Activated CD4-positive, alpha-beta memory T cell treated with anti-CD3 and anti-CD28 coated beads for 36 hours (primary cell): Measurements from ENCODE around the gene ADGB. TPM values are rescaled to one million over a fixed set of nuclear protein-coding genes. Genes with fewer than 3 reads are reported as not detected.

Experiments used
- CTCF ChIA-PET: fragments of 350-600 bp; sonication (Branson Sonifier 250); formaldehyde crosslinking; loops from one replicate; lab custom pipeline; 2021; ENCODE audit warnings: antibody characterized with exemption, inconsistent platforms; lab: Charles Lee
- POLR2A ChIA-PET: fragments of 350-600 bp; sonication (Branson Sonifier 250); formaldehyde crosslinking; loops from one replicate; lab custom pipeline; 2021; ENCODE audit warnings: antibody characterized with exemption; lab: Charles Lee
- DNase-seq: peaks from one replicate; pipeline ENCODE4 v3.0.0-alpha.2; 2020
- H3K27ac Mint-ChIP-seq: one replicate; pipeline ENCODE4 v1.8.0; 2021; ENCODE audit warnings: mixed read lengths
- H3K27me3 Mint-ChIP-seq: one replicate; pipeline ENCODE4 v1.8.0; 2021; ENCODE audit warnings: mixed read lengths
- H3K36me3 Mint-ChIP-seq: one replicate; pipeline ENCODE4 v1.8.0; 2021; ENCODE audit warnings: mixed read lengths
- H3K4me1 Mint-ChIP-seq: one replicate; pipeline ENCODE4 v1.8.0; 2021; ENCODE audit warnings: low read depth, mixed read lengths
- H3K4me3 Mint-ChIP-seq: one replicate; pipeline ENCODE4 v1.8.0; 2021; ENCODE audit warnings: mild to moderate bottlenecking, mixed read lengths
- H3K9me3 Mint-ChIP-seq: one replicate; pipeline ENCODE4 v1.8.0; 2021; ENCODE audit warnings: mixed read lengths
- intact Hi-C: fragments of 100-400 bp; cut with micrococcal nuclease; formaldehyde crosslinking; loops from one replicate; pipeline ENCODE4 v1.15.1; 2023
- total RNA-seq, 2 experiments: library from RNA; stranded (reverse); gene quantifications; one replicate each; pipeline ENCODE4 v1.2.3, GENCODE V29; 2021

ADGB gene
- total RNA-seq, 2 experiments from 2014 or later = 0.56 TPM; not detected in 1

DNA sequence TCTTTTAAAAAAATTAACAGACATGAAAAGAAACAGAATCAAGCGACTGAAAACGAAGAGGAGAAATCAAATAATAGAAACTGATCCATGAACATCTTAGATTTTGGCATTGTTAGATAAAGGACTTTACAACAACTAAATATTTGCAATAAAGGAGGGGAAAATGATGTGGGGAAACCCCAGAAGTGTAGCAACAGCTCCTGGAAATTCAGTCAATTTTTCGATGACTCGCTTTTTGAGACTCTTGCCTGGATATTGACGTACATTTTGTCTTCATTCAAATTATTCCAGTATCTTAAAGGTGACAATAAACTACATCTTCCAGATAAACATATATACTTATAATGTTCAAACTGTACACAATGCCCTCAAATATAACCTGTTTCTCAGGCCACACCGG is 44.1 kb downstream of the ADGB start:
- no peaks in the 10 kb centered on the region for H3K36me3 Mint-ChIP-seq
- intact Hi-C loops = no loop called here
- no peak for DNase-seq
- H3K4me1 Mint-ChIP-seq = no peaks in the 10 kb centered on the region
- no peak overlapping the region for H3K27ac Mint-ChIP-seq
- H3K9me3 Mint-ChIP-seq = no peaks in the 10 kb centered on the region
- CTCF ChIA-PET = no interaction called here
- POLR2A ChIA-PET = no interaction called here
- no peak overlapping the region for H3K4me3 Mint-ChIP-seq
- H3K27me3 Mint-ChIP-seq = peaks cover under 1% of the 10 kb centered on the region

DNA sequence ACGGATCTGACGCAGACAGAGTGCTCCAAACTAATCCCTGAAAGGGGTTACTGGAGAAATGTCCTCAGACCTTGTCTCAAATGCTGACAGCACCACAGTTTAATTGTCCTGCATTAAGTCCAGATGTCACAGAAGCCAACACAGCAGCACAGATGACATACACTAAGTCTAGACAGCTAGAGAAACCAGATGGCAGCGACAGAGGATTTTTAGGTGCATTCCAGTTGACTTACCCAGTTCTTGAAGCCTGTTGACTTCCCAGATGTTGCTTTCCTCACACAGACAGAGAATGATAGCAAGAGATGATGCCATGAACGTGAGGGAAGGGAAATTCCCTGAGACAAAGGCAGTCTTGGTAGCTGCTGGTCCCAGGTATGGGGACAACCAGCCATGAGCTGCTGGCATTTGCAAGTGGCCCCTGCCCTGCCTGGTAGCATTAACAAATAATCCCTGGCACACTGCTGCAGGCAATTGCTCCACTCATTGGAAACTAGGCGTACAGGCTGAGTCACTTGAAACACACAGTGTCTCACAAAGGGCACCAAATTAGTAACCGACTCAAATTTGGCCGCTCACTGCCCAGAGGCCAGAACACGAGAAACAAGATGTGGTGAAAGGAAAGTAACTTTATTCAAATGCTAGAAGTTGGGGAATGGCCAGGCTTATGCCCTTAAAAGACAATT is 52.2 kb downstream of the ADGB start:
- ChIA-PET POLR2A (no interaction called here), CTCF (no interaction called here)
- Mint-ChIP-seq H3K9me3 (no peaks in the 10 kb centered on the region), H3K27me3 (no peaks in the 10 kb centered on the region), H3K27ac (no peak overlapping the region), H3K36me3 (no peaks in the 10 kb centered on the region), H3K4me1 (no peaks in the 10 kb centered on the region), H3K4me3 (no peak overlapping the region)
- intact Hi-C loops = no loop called here
- DNase-seq = no peak

DNA sequence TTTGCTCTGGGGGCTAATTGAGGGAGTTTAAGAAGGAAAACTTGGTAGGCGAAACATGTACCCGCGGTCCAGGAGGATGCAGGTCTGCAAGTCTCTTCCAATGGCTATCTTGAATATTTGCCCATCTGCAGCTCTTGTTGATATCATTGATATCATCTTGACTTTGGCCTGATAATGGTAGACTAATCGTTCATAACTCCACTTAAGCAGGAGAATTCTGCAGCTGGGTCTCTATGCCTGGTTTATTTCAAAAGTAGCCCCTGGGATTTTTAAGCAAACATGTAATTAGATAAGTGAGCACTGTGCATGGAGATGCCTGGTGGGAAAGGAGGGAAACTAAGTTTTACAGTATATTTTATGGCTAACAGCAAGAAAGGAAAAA is 52.7 kb downstream of the ADGB start:
- no peaks in the 10 kb centered on the region for H3K27me3 Mint-ChIP-seq
- no peaks in the 10 kb centered on the region for H3K36me3 Mint-ChIP-seq
- POLR2A ChIA-PET = no interaction called here
- H3K27ac Mint-ChIP-seq = no peak overlapping the region
- no peak for DNase-seq
- CTCF ChIA-PET = no interaction called here
- H3K9me3 Mint-ChIP-seq = no peaks in the 10 kb centered on the region
- no peaks in the 10 kb centered on the region for H3K4me1 Mint-ChIP-seq
- no peak overlapping the region for H3K4me3 Mint-ChIP-seq
- intact Hi-C loops = no loop called here

DNA sequence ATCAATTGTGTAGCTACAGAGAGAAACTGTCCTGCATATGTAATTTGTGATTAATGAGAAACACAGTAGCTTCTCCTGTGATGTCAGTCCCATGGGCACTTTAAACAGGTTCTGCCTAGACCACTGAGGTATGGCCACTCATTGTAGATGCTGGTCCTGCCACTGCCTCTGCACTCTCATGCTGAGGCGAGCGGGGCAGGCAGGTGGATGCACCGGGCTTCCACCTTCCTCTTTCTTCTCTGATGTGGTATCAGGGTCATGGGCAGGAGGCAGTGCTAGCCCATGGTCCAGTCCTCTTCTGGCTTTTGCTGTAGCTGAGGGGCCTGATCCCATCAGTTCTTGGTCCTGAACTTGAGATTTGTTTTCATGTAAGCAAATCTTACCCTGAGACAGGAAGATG is 58.7 kb downstream of the ADGB start:
- no peak overlapping the region for H3K4me3 Mint-ChIP-seq
- no peak overlapping the region for H3K27ac Mint-ChIP-seq
- H3K36me3 Mint-ChIP-seq = no peaks in the 10 kb centered on the region
- peaks cover 2% of the 10 kb centered on the region for H3K9me3 Mint-ChIP-seq
- intact Hi-C loops = no loop called here
- POLR2A ChIA-PET = no interaction called here
- CTCF ChIA-PET = no interaction called here
- H3K27me3 Mint-ChIP-seq = no peaks in the 10 kb centered on the region
- no peaks in the 10 kb centered on the region for H3K4me1 Mint-ChIP-seq
- DNase-seq = no peak

DNA sequence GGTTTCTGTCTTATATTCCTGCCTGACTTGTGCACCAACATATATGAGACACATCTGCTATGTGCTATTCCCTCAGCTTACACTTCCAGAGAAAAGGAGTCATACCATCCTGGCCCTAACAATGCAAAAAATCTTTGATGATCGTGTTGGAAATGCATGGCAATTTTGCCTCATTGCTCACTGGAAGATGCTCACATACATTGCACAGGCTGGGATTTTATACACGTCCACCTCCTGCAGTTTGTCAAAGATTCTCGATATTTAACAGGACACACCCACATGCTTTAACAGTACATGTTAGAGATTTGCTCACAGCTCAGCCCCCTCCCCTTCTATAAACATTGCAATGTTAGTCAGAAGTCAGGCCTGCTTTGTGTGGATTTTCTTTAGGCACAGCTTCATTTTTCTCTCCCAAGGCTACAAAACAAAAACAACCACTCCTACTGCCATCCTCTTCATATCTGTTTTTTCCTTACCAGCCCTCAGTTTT is 66.1 kb downstream of the ADGB start:
- intact Hi-C loops = no loop called here
- no peak for DNase-seq
- Mint-ChIP-seq H3K4me3 (no peak overlapping the region), H3K27me3 (peaks cover 10% of the 10 kb centered on the region), H3K9me3 (peaks cover 2% of the 10 kb centered on the region), H3K27ac (no peak overlapping the region), H3K36me3 (no peaks in the 10 kb centered on the region), H3K4me1 (no peaks in the 10 kb centered on the region)
- ChIA-PET POLR2A (no interaction called here), CTCF (no interaction called here)

DNA sequence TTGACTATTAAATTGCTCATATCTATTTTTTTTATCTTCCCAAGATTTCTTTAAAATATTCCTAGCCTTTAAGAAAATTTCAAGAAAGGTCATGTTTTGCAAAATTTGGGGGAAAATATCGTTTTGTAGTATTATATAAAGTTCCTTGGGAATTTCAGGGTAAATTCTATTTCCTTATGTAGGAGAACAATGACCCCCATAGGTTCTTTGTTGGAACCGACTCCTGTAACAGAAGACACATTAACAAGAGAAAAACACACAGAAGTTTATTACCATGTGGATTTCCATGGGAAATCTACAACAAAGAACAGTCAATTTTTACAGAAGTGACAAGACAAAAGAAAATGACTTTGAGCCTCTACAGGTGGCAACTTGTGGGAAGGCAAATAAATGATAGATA is 68.1 kb downstream of the ADGB start:
- DNase-seq = no peak
- Mint-ChIP-seq H3K27me3 (peaks cover 16% of the 10 kb centered on the region), H3K4me3 (no peak overlapping the region), H3K9me3 (peaks cover 2% of the 10 kb centered on the region), H3K4me1 (no peaks in the 10 kb centered on the region), H3K27ac (no peak overlapping the region), H3K36me3 (no peaks in the 10 kb centered on the region)
- intact Hi-C loops = no loop called here
- POLR2A ChIA-PET = no interaction called here
- CTCF ChIA-PET = no interaction called here

DNA sequence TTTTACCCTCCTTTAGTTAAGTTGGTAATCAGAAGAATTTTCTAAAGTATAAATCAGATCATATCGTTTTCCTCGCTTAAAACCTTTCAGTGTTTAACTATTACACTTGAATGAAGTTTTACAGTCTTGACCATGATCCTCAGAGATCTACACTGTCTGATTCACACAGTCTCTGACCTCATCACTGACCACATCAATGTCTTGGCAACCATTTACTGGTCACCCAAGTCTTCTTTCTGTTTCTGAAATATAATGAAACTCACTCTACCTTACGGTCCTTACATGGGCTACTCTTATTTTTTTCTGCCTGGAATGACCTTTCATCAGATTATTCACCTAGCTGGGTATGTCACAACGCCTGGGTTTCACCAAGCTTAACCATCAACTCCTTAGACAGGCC is 71.4 kb downstream of the ADGB start:
- H3K27ac Mint-ChIP-seq = no peak overlapping the region
- DNase-seq = no peak
- ChIA-PET CTCF (no interaction called here), POLR2A (interaction anchor here (0.5 kb wide), 1 partner anchor 229 kb away, joined by 3 read pairs; no protein-coding TSS in a partner anchor)
- H3K27me3 Mint-ChIP-seq = peaks cover 15% of the 10 kb centered on the region
- H3K4me3 Mint-ChIP-seq = no peak overlapping the region
- intact Hi-C loops = no loop called here
- no peaks in the 10 kb centered on the region for H3K9me3 Mint-ChIP-seq
- H3K4me1 Mint-ChIP-seq = no peaks in the 10 kb centered on the region
- no peaks in the 10 kb centered on the region for H3K36me3 Mint-ChIP-seq

DNA sequence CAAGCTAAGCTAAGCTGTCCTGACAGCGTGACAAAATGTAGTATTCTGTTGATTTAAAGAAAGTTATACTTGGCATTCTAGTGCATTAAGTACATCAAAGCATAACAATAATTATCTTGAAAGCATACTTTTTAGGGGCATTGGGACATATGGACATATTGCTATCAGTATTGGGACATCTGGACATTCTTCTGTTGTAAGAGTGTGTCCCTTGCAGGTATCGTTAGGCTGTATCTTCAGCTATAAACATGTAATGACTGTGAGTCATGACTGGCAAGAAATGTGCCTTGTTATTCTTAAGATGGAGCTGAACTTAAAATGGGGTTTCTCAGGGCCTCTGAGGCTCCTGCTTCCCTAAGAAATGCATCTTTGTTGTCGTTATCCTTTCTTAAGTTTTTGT is 74.3 kb downstream of the ADGB start:
- DNase-seq = no peak
- CTCF ChIA-PET = no interaction called here
- peaks cover 14% of the 10 kb centered on the region for H3K27me3 Mint-ChIP-seq
- no peaks in the 10 kb centered on the region for H3K9me3 Mint-ChIP-seq
- no peaks in the 10 kb centered on the region for H3K4me1 Mint-ChIP-seq
- no peak overlapping the region for H3K4me3 Mint-ChIP-seq
- no peaks in the 10 kb centered on the region for H3K36me3 Mint-ChIP-seq
- intact Hi-C loops = no loop called here
- no peak overlapping the region for H3K27ac Mint-ChIP-seq
- POLR2A ChIA-PET = no interaction called here

DNA sequence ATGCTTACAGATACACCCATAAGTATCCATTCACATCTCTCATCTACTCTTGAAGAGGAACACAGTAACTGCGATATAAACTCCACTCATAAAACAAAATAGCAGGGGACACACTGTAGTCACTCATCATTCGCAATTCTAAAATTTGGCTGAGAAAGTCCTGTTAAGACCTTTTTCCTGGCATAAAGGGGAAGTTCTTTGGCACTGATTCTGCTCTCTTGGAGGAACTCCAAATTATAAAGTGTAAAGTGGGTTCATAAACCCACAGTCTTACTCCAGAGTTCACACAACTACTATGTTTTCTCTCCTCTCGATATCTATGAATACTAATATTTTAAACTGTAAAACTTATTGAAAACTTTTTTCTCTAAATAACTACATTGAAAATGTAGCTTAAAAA is 80.6 kb downstream of the ADGB start:
- DNase-seq = no peak
- H3K27ac Mint-ChIP-seq = no peak overlapping the region
- H3K4me1 Mint-ChIP-seq = no peaks in the 10 kb centered on the region
- intact Hi-C loops = no loop called here
- H3K4me3 Mint-ChIP-seq = no peak overlapping the region
- ChIA-PET POLR2A (no interaction called here), CTCF (no interaction called here)
- no peaks in the 10 kb centered on the region for H3K36me3 Mint-ChIP-seq
- no peaks in the 10 kb centered on the region for H3K9me3 Mint-ChIP-seq
- no peaks in the 10 kb centered on the region for H3K27me3 Mint-ChIP-seq

DNA sequence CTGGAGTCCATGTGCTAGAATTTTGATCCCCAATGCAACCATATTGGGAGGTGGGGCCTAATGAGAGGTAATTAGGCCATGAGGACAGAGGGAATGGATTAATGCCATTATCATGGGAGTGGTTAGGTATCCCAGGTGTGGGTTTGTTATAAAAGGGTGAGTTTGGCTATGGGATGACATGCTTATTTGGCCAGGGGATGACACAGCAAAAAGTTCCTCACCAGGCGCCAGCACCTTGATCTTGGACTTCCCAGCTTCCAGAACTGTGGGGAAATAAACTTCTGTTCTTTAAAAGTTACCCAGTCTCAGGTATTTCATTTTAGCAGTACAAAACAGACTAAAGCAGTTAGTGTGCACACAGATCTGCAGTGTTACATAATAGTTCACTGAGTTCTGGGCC is 84.1 kb downstream of the ADGB start:
- Mint-ChIP-seq H3K4me3 (no peak overlapping the region), H3K4me1 (no peaks in the 10 kb centered on the region), H3K27me3 (peaks cover 2% of the 10 kb centered on the region), H3K27ac (no peak overlapping the region), H3K36me3 (no peaks in the 10 kb centered on the region), H3K9me3 (no peaks in the 10 kb centered on the region)
- CTCF ChIA-PET = no interaction called here
- no peak for DNase-seq
- POLR2A ChIA-PET = no interaction called here
- intact Hi-C loops = no loop called here

DNA sequence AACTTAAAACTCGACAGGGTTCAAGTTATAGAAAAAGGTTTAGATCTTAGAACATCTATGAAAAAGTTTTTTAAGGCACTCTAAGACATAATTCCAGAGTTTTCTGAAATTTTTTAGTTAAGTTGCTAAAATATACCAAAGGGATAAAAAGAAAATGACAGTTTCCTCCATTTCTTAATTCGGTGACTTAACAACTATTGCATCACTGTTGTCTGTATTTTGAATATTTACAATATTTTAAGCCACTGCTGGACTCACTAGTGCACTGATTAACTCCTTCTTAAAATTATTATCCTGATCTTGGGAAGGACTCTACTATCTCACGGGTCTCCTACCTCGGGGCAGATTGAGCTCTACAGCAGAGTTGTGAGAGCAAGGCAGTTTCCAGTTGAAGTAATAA is 91.0 kb downstream of the ADGB start:
- ChIA-PET CTCF (interaction anchor here (1.7 kb wide), 1 partner anchor 11 kb away, joined by 3 read pairs; no protein-coding TSS in a partner anchor), POLR2A (no interaction called here)
- H3K4me1 Mint-ChIP-seq = no peaks in the 10 kb centered on the region
- H3K36me3 Mint-ChIP-seq = no peaks in the 10 kb centered on the region
- no peak overlapping the region for H3K27ac Mint-ChIP-seq
- no peak overlapping the region for H3K4me3 Mint-ChIP-seq
- H3K9me3 Mint-ChIP-seq = no peaks in the 10 kb centered on the region
- H3K27me3 Mint-ChIP-seq = peaks cover 2% of the 10 kb centered on the region
- DNase-seq = no peak
- intact Hi-C loops = loop anchor here (5.0 kb wide), 1 partner anchor 422 kb away; no protein-coding TSS in a partner anchor

DNA sequence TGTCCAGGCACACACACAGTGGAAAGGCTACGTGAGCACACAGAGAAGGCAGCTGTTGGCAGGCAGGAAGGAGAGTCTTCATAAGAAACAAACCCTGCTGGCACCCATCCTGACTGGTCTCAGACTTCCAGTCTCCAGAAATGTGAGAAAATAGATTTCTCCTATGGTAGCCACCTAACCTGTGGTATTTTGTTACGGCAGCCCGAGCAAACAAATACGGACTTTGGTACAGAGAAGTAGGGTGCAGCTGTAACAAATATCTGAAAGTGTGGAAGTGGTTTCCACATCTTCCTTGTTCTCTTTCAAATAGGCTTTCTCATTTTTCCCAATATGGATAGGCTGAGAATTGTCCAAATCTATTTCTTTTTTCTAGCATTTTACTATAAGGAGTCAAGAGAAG is 94.6 kb downstream of the ADGB start:
- intact Hi-C loops = loop anchor here (5.0 kb wide), 1 partner anchor 419 kb away; no protein-coding TSS in a partner anchor
- CTCF ChIA-PET = interaction anchor here (1.4 kb wide), 1 partner anchor 9 kb away, joined by 3 read pairs; no protein-coding TSS in a partner anchor
- DNase-seq = no peak
- H3K9me3 Mint-ChIP-seq = no peaks in the 10 kb centered on the region
- H3K36me3 Mint-ChIP-seq = no peaks in the 10 kb centered on the region
- H3K4me3 Mint-ChIP-seq = no peak overlapping the region
- POLR2A ChIA-PET = no interaction called here
- no peaks in the 10 kb centered on the region for H3K27me3 Mint-ChIP-seq
- H3K27ac Mint-ChIP-seq = no peak overlapping the region
- H3K4me1 Mint-ChIP-seq = no peaks in the 10 kb centered on the region

DNA sequence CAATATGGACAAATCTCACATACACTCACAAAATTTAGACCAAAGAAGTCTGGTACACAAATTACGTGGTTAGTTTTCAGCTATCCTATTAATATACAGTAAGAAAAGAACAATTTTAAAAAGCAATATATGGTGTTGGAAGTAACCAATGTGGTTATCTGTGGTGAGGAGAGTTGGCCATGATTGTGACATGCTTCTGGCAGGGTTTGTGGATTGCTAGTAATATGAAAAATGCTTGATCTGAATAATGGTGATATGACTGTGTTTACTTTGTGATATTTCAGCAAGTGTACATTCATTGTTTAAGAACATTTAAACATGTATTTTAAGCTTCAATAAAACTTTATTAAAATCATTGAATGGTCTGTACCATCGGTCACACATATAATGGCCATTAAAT is 99.1 kb downstream of the ADGB start:
- CTCF ChIA-PET = interaction anchor here (1.9 kb wide), 1 partner anchor 769 kb away, joined by 7 read pairs; no protein-coding TSS in a partner anchor
- Mint-ChIP-seq H3K9me3 (no peaks in the 10 kb centered on the region), H3K4me1 (no peaks in the 10 kb centered on the region), H3K36me3 (no peaks in the 10 kb centered on the region), H3K27me3 (no peaks in the 10 kb centered on the region), H3K27ac (no peak overlapping the region), H3K4me3 (no peak overlapping the region)
- no peak for DNase-seq
- intact Hi-C loops = no loop called here
- POLR2A ChIA-PET = no interaction called here
